ENCODE results near the gene GNB1L. TPM values are rescaled to one million over a fixed set of nuclear protein-coding genes. Genes with fewer than 3 reads are reported as not detected.

Gene GNB1L
- total and polyA plus RNA-seq, 10 of the 15 experiments (the other 5 are each of a cell fraction or from before 2014, with no cell fraction given): 0.21 to 19.4 (median 6.8) TPM

GRCh38 chr22:19805821-19806212 lies 48.9 kb downstream of the GNB1L start:
- no peak overlapping the region for H3K4me2 ChIP-seq (ENCODE audit: control insufficient read depth, insufficient read depth)

More at GRCh38 chr22:19805821-19806212, 48.9 kb downstream of the GNB1L start:
- no peak overlapping the region for H3K9ac ChIP-seq (ENCODE audit: control insufficient read depth, insufficient read depth, low read length)
- SMC1A ChIA-PET (ENCODE audit: uncharacterized antibody, unreplicated experiment): no interaction called here
- DNase-seq (ENCODE audit: low read depth, low spot score) (no peak), ATAC-seq (no peak), FAIRE-seq (no peak)
- no peaks in the 10 kb centered on the region for H4K20me1 ChIP-seq (ENCODE audit: control insufficient read depth, insufficient read depth)
- in situ Hi-C loops (cut with MboI): no loop called here
- no peak overlapping the region for H3K27ac ChIP-seq (ENCODE audit: control insufficient read depth, insufficient read depth)
- H3K4me1 ChIP-seq (ENCODE audit: control insufficient read depth, insufficient read depth, low read length): no peaks in the 10 kb centered on the region
- BruUV-seq (replicated peaks): no TSS peak
- intact Hi-C loops (cut with micrococcal nuclease; ENCODE audit: unreplicated experiment): no loop called here
- H3K36me3 ChIP-seq (ENCODE audit: control insufficient read depth in 2 of 2, insufficient read depth in 2 of 2, low read length in 1 of 2): no peaks in the 10 kb centered on the region
- H2AFZ ChIP-seq (ENCODE audit: control insufficient read depth, low read depth, low read length): no peak overlapping the region
- TF ChIP-seq RELA (IDR thresholded peaks at IDR 0.05; ENCODE audit: borderline replicate concordance, partially characterized antibody) (no peak), NFYA (IDR thresholded peaks at IDR 0.05; ENCODE audit: borderline replicate concordance, low read depth, low read length) (no peak), POLR2AphosphoS5 (IDR thresholded peaks at IDR 0.05; ENCODE audit: low read length) (no peak), SIX5 (IDR thresholded peaks at IDR 0.05; ENCODE audit: low read depth, low read length, severe bottlenecking) (no peak), IRF4 (IDR thresholded peaks at IDR 0.05; ENCODE audit: low read depth, low read length) (no peak), YBX1 (IDR thresholded peaks at IDR 0.05) (no peak), WRNIP1 (IDR thresholded peaks at IDR 0.05; ENCODE audit: borderline replicate concordance, low read depth, low read length) (no peak), NFXL1 (IDR thresholded peaks at IDR 0.05; ENCODE audit: borderline replicate concordance) (no peak), ETV6 (conservative IDR thresholded peaks at IDR 0.05 in 1 of 2, IDR thresholded peaks at IDR 0.05 in 1 of 2; ENCODE audit: borderline replicate concordance in 1 of 2, low read depth in 1 of 2) (no peak), HCFC1 (IDR thresholded peaks at IDR 0.05; ENCODE audit: low read length) (no peak), BHLHE40 (IDR thresholded peaks at IDR 0.05; ENCODE audit: borderline replicate concordance in 1 of 2, low read depth in 2 of 2, low read length in 1 of 2) (no peak), BMI1 (IDR thresholded peaks at IDR 0.05; ENCODE audit: borderline replicate concordance) (no peak), PML (IDR thresholded peaks at IDR 0.05; ENCODE audit: low read length) (no peak), ZNF384 (IDR thresholded peaks at IDR 0.05; ENCODE audit: borderline replicate concordance, low read depth, low read length) (no peak), NFYB (IDR thresholded peaks at IDR 0.05; ENCODE audit: insufficient read depth, low read depth, low read length) (no peak), REST (IDR thresholded peaks at IDR 0.05; ENCODE audit: low read depth, low read length) (no peak), EZH2 (IDR thresholded peaks at IDR 0.05; ENCODE audit: borderline replicate concordance, control insufficient read depth, low read depth, low read length) (no peak), STAT3 (IDR thresholded peaks at IDR 0.05; ENCODE audit: low read depth, low read length) (no peak)
- POLR2A ChIA-PET: no interaction called here
- H3K79me2 ChIP-seq (ENCODE audit: control insufficient read depth, insufficient read depth, low read length): no peaks in the 10 kb centered on the region
- H3K27me3 ChIP-seq (replicated peaks in 1 of 2; ENCODE audit: control insufficient read depth in 2 of 2, insufficient read depth in 2 of 2, low read length in 1 of 2): no peaks in the 10 kb centered on the region
- RAD21 ChIA-PET (ENCODE audit: unreplicated experiment): no interaction called here
- H3K4me3 ChIP-seq: no peak overlapping the region
- CTCF ChIA-PET: interaction anchor here (0.6 kb wide), 1 partner anchor 12 kb away, joined by 3 read pairs; no protein-coding TSS in a partner anchor
- WGBS (ENCODE audit: insufficient coverage, insufficient replicate concordance, low lambda C conversion rate, missing lambda C conversion rate): 75% methylated on average over 8 of the region's 8 CpGs
- no peaks in the 10 kb centered on the region for H3K9me3 ChIP-seq (replicated peaks; ENCODE audit: control insufficient read depth, insufficient read depth, low read length)

Data from GM12878 (cell line).